CD8-positive, alpha-beta memory T cell (primary cell): Measurements from ENCODE around the gene STAC. TPM values are rescaled to one million over a fixed set of nuclear protein-coding genes. Genes with fewer than 3 reads are reported as not detected.

Experiments
- CTCF ChIA-PET: fragments of 350-600 bp; sonication (Branson Sonifier 250); formaldehyde crosslinking; loops from one replicate; lab custom pipeline; 2021; ENCODE audit warnings: antibody characterized with exemption; lab: Charles Lee
- POLR2A ChIA-PET: fragments of 350-600 bp; sonication (Branson Sonifier 250); formaldehyde crosslinking; loops from one replicate; lab custom pipeline; 2021; ENCODE audit warnings: antibody characterized with exemption; lab: Charles Lee
- DNase-seq, 5 donors: peaks; one replicate each; pipeline versions ENCODE4 v3.0.0 to v3.0.0-alpha.2; 2020 to 2022; ENCODE audit warnings: mixed read lengths in 1 of 5
- H3K27ac ChIP-seq: one replicate; pipeline ENCODE4 v1.7.0; 2013; ENCODE audit warnings: low read depth, mild to moderate bottlenecking, low read length, moderate library complexity
- H3K27me3 ChIP-seq: 2 replicates; pipeline ENCODE4 v1.7.0; 2013; ENCODE audit warnings: low read length, mild to moderate bottlenecking; ENCODE audit not compliant: insufficient read depth, poor library complexity, severe bottlenecking
- H3K36me3 ChIP-seq: 2 replicates; pipeline ENCODE4 v1.7.0; 2013; ENCODE audit warnings: mild to moderate bottlenecking, low read length, moderate library complexity; ENCODE audit not compliant: insufficient read depth
- H3K4me1 ChIP-seq: 2 replicates; pipeline ENCODE4 v1.7.0; 2013; ENCODE audit warnings: mild to moderate bottlenecking, low read length, moderate library complexity; ENCODE audit not compliant: insufficient read depth
- H3K4me3 ChIP-seq: 2 replicates; pipeline ENCODE4 v1.7.0; 2013; ENCODE audit warnings: mild to moderate bottlenecking, low read length
- H3K9me3 ChIP-seq: 2 replicates; pipeline ENCODE4 v1.7.0; 2013; ENCODE audit warnings: mild to moderate bottlenecking, low read length
- H3K27ac Mint-ChIP-seq, 8 donors: one replicate each; pipeline ENCODE4 v1.8.0; 2020 to 2021; ENCODE audit warnings: mixed read lengths in 8 of 8, mild to moderate bottlenecking in 6 of 8, inconsistent platforms in 3 of 8, moderate library complexity in 3 of 8
- H3K27me3 Mint-ChIP-seq, 2 donors: one replicate each; pipeline ENCODE4 v1.8.0; 2020 to 2021; ENCODE audit warnings: mixed read lengths in 2 of 2, mild to moderate bottlenecking in 1 of 2, moderate library complexity in 1 of 2
- H3K36me3 Mint-ChIP-seq, 3 donors: one replicate each; pipeline ENCODE4 v1.8.0; 2020 to 2021; ENCODE audit warnings: mixed read lengths in 3 of 3, inconsistent platforms in 1 of 3, mild to moderate bottlenecking in 1 of 3
- H3K4me1 Mint-ChIP-seq, 3 donors: one replicate each; pipeline ENCODE4 v1.8.0; 2020 to 2021; ENCODE audit warnings: mixed read lengths in 3 of 3, inconsistent platforms in 1 of 3, mild to moderate bottlenecking in 1 of 3
- H3K4me3 Mint-ChIP-seq, 7 donors: one replicate each; pipeline ENCODE4 v1.8.0; 2020 to 2021; ENCODE audit warnings: mixed read lengths in 7 of 7, mild to moderate bottlenecking in 6 of 7, moderate library complexity in 4 of 7, inconsistent platforms in 2 of 7
- H3K9me3 Mint-ChIP-seq, 5 donors: one replicate each; pipeline ENCODE4 v1.8.0; 2020 to 2022; ENCODE audit warnings: mixed read lengths in 5 of 5, mild to moderate bottlenecking in 3 of 5, moderate library complexity in 2 of 5, inconsistent platforms in 1 of 5
- polyA plus RNA-seq: library from polyadenylated mRNA; unstranded; fragments of 300-500 nt; fragmentation: Illumina TruSeq; gene quantifications from one replicate; pipeline ENCODE4 v1.2.3, GENCODE V29; 2021
- total RNA-seq, 2 experiments: library from RNA; stranded (reverse); gene quantifications; one replicate each; pipeline ENCODE4 v1.2.3, GENCODE V29; 2021

STAC gene
- total and polyA plus RNA-seq, 3 experiments from 2014 or later = not detected

GRCh38 chr3:36418296-36418695, 38.0 kb downstream of the STAC start:
- no peaks in the 10 kb centered on the region for H3K9me3 ChIP-seq
- no peak for DNase-seq
- ChIA-PET CTCF (no interaction called here), POLR2A (no interaction called here)
- H3K27me3 Mint-ChIP-seq = no peaks in the 10 kb centered on the region
- no peak overlapping the region for H3K4me3 Mint-ChIP-seq
- no peak overlapping the region for H3K27ac Mint-ChIP-seq
- H3K4me1 ChIP-seq = no peaks in the 10 kb centered on the region
- no peaks in the 10 kb centered on the region for H3K4me1 Mint-ChIP-seq
- no peak overlapping the region for H3K4me3 ChIP-seq
- H3K27me3 ChIP-seq = no peaks in the 10 kb centered on the region
- no peaks in the 10 kb centered on the region for H3K36me3 ChIP-seq
- H3K36me3 Mint-ChIP-seq = no peaks in the 10 kb centered on the region
- H3K27ac ChIP-seq = no peak overlapping the region
- peaks cover 0 to 2% (median 0%) of the 10 kb centered on the region in 5 donors for H3K9me3 Mint-ChIP-seq

- H3K4me3 Mint-ChIP-seq = no peak overlapping the region
- H3K36me3 Mint-ChIP-seq = no peaks in the 10 kb centered on the region
- H3K4me1 Mint-ChIP-seq = no peaks in the 10 kb centered on the region
- Histone ChIP-seq H3K36me3 (no peaks in the 10 kb centered on the region), H3K9me3 (no peaks in the 10 kb centered on the region), H3K27me3 (no peaks in the 10 kb centered on the region), H3K4me1 (no peaks in the 10 kb centered on the region), H3K27ac (no peak overlapping the region), H3K4me3 (no peak overlapping the region)
- H3K27me3 Mint-ChIP-seq = peaks cover 0 to 7% of the 10 kb centered on the region in 2 donors
- POLR2A ChIA-PET = no interaction called here
- no peak for DNase-seq
- no peak overlapping the region for H3K27ac Mint-ChIP-seq
- H3K9me3 Mint-ChIP-seq = peaks cover 0 to 5% (median 0%) of the 10 kb centered on the region in 5 donors
- CTCF ChIA-PET = no interaction called here
These were observed 48.1 kb downstream of the STAC start for GRCh38 chr3:36428445-36428844.

- H3K36me3 Mint-ChIP-seq = no peaks in the 10 kb centered on the region
- CTCF ChIA-PET = no interaction called here
- H3K27me3 ChIP-seq = no peaks in the 10 kb centered on the region
- DNase-seq = no peak
- no peaks in the 10 kb centered on the region for H3K4me1 ChIP-seq
- no peaks in the 10 kb centered on the region for H3K9me3 ChIP-seq
- H3K4me1 Mint-ChIP-seq = no peaks in the 10 kb centered on the region
- no peak overlapping the region for H3K4me3 ChIP-seq
- H3K4me3 Mint-ChIP-seq = no peak overlapping the region
- H3K9me3 Mint-ChIP-seq = peaks cover 0 to 3% (median 0%) of the 10 kb centered on the region in 5 donors
- peaks cover 0 to 5% of the 10 kb centered on the region in 2 donors for H3K27me3 Mint-ChIP-seq
- POLR2A ChIA-PET = no interaction called here
- H3K36me3 ChIP-seq = no peaks in the 10 kb centered on the region
- no peak overlapping the region for H3K27ac Mint-ChIP-seq
- no peak overlapping the region for H3K27ac ChIP-seq
These were observed 49.7 kb downstream of the STAC start for GRCh38 chr3:36429986-36430485.

- ChIA-PET POLR2A (no interaction called here), CTCF (no interaction called here)
- no peak overlapping the region for H3K27ac Mint-ChIP-seq
- peaks cover 0 to 4% of the 10 kb centered on the region in 2 donors for H3K27me3 Mint-ChIP-seq
- no peak for DNase-seq
- no peaks in the 10 kb centered on the region for H3K9me3 Mint-ChIP-seq
- H3K36me3 Mint-ChIP-seq = no peaks in the 10 kb centered on the region
- no peaks in the 10 kb centered on the region for H3K4me1 Mint-ChIP-seq
- no peaks in the 10 kb centered on the region for H3K27me3 ChIP-seq
- no peaks in the 10 kb centered on the region for H3K4me1 ChIP-seq
- no peak overlapping the region for H3K4me3 Mint-ChIP-seq
- H3K27ac ChIP-seq = no peak overlapping the region
- H3K4me3 ChIP-seq = no peak overlapping the region
- no peaks in the 10 kb centered on the region for H3K9me3 ChIP-seq
- H3K36me3 ChIP-seq = no peaks in the 10 kb centered on the region
These were observed 53.2 kb downstream of the STAC start for GRCh38 chr3:36433511-36433910.

- Mint-ChIP-seq H3K27me3 (peaks cover 0 to 2% of the 10 kb centered on the region in 2 donors), H3K27ac (no peak overlapping the region), H3K36me3 (no peaks in the 10 kb centered on the region), H3K9me3 (no peaks in the 10 kb centered on the region), H3K4me1 (no peaks in the 10 kb centered on the region), H3K4me3 (no peak overlapping the region)
- Histone ChIP-seq H3K27me3 (no peaks in the 10 kb centered on the region), H3K4me1 (no peaks in the 10 kb centered on the region), H3K4me3 (no peak overlapping the region), H3K9me3 (no peaks in the 10 kb centered on the region), H3K36me3 (no peaks in the 10 kb centered on the region), H3K27ac (no peak overlapping the region)
- DNase-seq = no peak
- ChIA-PET CTCF (no interaction called here), POLR2A (no interaction called here)
These were observed 54.6 kb downstream of the STAC start for GRCh38 chr3:36434687-36435426.

- POLR2A ChIA-PET = no interaction called here
- no peaks in the 10 kb centered on the region for H3K9me3 ChIP-seq
- Mint-ChIP-seq H3K36me3 (no peaks in the 10 kb centered on the region), H3K9me3 (peaks cover 0 to 5% (median 0%) of the 10 kb centered on the region in 5 donors), H3K4me1 (peaks cover 0 to 8% (median 0%) of the 10 kb centered on the region in 3 donors), H3K27me3 (peaks cover 0 to 2% of the 10 kb centered on the region in 2 donors), H3K27ac (peak overlapping the region in 1 of 8 donors; percentile 58), H3K4me3 (peak overlapping the region in 1 of 7 donors; percentile 65)
- CTCF ChIA-PET = no interaction called here
- DNase-seq = no peak
- H3K4me1 ChIP-seq = no peaks in the 10 kb centered on the region
- no peaks in the 10 kb centered on the region for H3K27me3 ChIP-seq
- no peak overlapping the region for H3K4me3 ChIP-seq
- no peaks in the 10 kb centered on the region for H3K36me3 ChIP-seq
- H3K27ac ChIP-seq = no peak overlapping the region
These were observed 62.9 kb downstream of the STAC start for GRCh38 chr3:36443028-36443686.

- Histone ChIP-seq H3K27ac (no peak overlapping the region), H3K9me3 (no peaks in the 10 kb centered on the region), H3K4me1 (no peaks in the 10 kb centered on the region), H3K4me3 (no peak overlapping the region), H3K36me3 (no peaks in the 10 kb centered on the region), H3K27me3 (no peaks in the 10 kb centered on the region)
- Mint-ChIP-seq H3K4me1 (peaks cover 0 to 8% (median 0%) of the 10 kb centered on the region in 3 donors), H3K27ac (peak overlapping the region in 3 of 8 donors; percentile 31 to 68 (median 47)), H3K36me3 (no peaks in the 10 kb centered on the region), H3K4me3 (peak overlapping the region in 1 of 7 donors; percentile 54), H3K27me3 (peaks cover 0 to 4% of the 10 kb centered on the region in 2 donors), H3K9me3 (peaks cover 0 to 5% (median 0%) of the 10 kb centered on the region in 5 donors)
- ChIA-PET POLR2A (no interaction called here), CTCF (no interaction called here)
- no peak for DNase-seq
These were observed 64.6 kb downstream of the STAC start for GRCh38 chr3:36444909-36445308.

- no peaks in the 10 kb centered on the region for H3K36me3 ChIP-seq
- ChIA-PET CTCF (no interaction called here), POLR2A (no interaction called here)
- H3K27me3 Mint-ChIP-seq = peaks cover 0 to 1% of the 10 kb centered on the region in 2 donors
- H3K9me3 Mint-ChIP-seq = peaks cover 0 to 5% (median 0%) of the 10 kb centered on the region in 5 donors
- H3K9me3 ChIP-seq = no peaks in the 10 kb centered on the region
- no peak overlapping the region for H3K27ac Mint-ChIP-seq
- no peaks in the 10 kb centered on the region for H3K4me1 ChIP-seq
- DNase-seq = no peak
- no peak overlapping the region for H3K4me3 ChIP-seq
- H3K27ac ChIP-seq = no peak overlapping the region
- no peak overlapping the region for H3K4me3 Mint-ChIP-seq
- H3K4me1 Mint-ChIP-seq = peaks cover 0 to 8% (median 0%) of the 10 kb centered on the region in 3 donors
- H3K36me3 Mint-ChIP-seq = no peaks in the 10 kb centered on the region
- H3K27me3 ChIP-seq = no peaks in the 10 kb centered on the region
These were observed 66.0 kb downstream of the STAC start for GRCh38 chr3:36446276-36446675.
